ENCODE results near the gene DCTN3. TPM values are rescaled to one million over a fixed set of nuclear protein-coding genes. Genes with fewer than 3 reads are reported as not detected.

DCTN3 gene
- total RNA-seq, 2 experiments from 2014 or later, result 143 to 144 TPM

- no peaks in the 10 kb centered on the region for H3K36me3 Mint-ChIP-seq (ENCODE audit: low read depth)
- peaks cover 5% of the 10 kb centered on the region for H3K4me1 Mint-ChIP-seq
- ChIA-PET POLR2A (no interaction called here), CTCF (interaction anchor here (0.6 to 1.0 kb wide), 2 partner anchors 135 to 1062 kb away, joined by 3 read pairs; no protein-coding TSS in a partner anchor)
- no peak overlapping the region for H3K27ac Mint-ChIP-seq
- no peak overlapping the region for H3K4me3 Mint-ChIP-seq
- DNase-seq, result no peak
- H3K27me3 Mint-ChIP-seq, result peaks cover 76% of the 10 kb centered on the region
- no peaks in the 10 kb centered on the region for H3K9me3 Mint-ChIP-seq
Observed at GRCh38 chr9:34581318-34581717, 39.0 kb downstream of the DCTN3 start.

GRCh38 chr9:34580358-34580757, 39.9 kb downstream of the DCTN3 start:
- H3K36me3 Mint-ChIP-seq (ENCODE audit: low read depth), result no peaks in the 10 kb centered on the region
- ChIA-PET CTCF (interaction anchor here (1.0 kb wide), 1 partner anchor 23 kb away, joined by 4 read pairs; no protein-coding TSS in a partner anchor), POLR2A (no interaction called here)
- no peaks in the 10 kb centered on the region for H3K9me3 Mint-ChIP-seq
- no peak for DNase-seq
- no peak overlapping the region for H3K4me3 Mint-ChIP-seq
- peaks cover 5% of the 10 kb centered on the region for H3K4me1 Mint-ChIP-seq
- peaks cover 73% of the 10 kb centered on the region for H3K27me3 Mint-ChIP-seq
- no peak overlapping the region for H3K27ac Mint-ChIP-seq

GRCh38 chr9:34579808-34580163, 40.5 kb downstream of the DCTN3 start:
- Mint-ChIP-seq H3K4me1 (peaks cover 5% of the 10 kb centered on the region), H3K4me3 (no peak overlapping the region), H3K27me3 (peaks cover 73% of the 10 kb centered on the region), H3K27ac (no peak overlapping the region), H3K36me3 (ENCODE audit: low read depth) (no peaks in the 10 kb centered on the region), H3K9me3 (no peaks in the 10 kb centered on the region)
- no peak for DNase-seq
- ChIA-PET CTCF (interaction anchor here (0.6 to 1.0 kb wide), 3 partner anchors 12 to 350 kb away, joined by 3 to 4 read pairs (median 3); no protein-coding TSS in a partner anchor), POLR2A (interaction anchor here (1.1 kb wide), 1 partner anchor 9 kb away, joined by 4 read pairs; no protein-coding TSS in a partner anchor)

- H3K27me3 Mint-ChIP-seq, result peaks cover 70% of the 10 kb centered on the region
- ChIA-PET POLR2A (interaction anchor here (1.1 kb wide), 1 partner anchor 8 kb away, joined by 4 read pairs; no protein-coding TSS in a partner anchor), CTCF (interaction anchor here (0.6 to 1.0 kb wide), 3 partner anchors 12 to 350 kb away, joined by 3 to 4 read pairs (median 3); no protein-coding TSS in a partner anchor)
- no peaks in the 10 kb centered on the region for H3K9me3 Mint-ChIP-seq
- no peak overlapping the region for H3K27ac Mint-ChIP-seq
- DNase-seq, result no peak
- H3K36me3 Mint-ChIP-seq (ENCODE audit: low read depth), result no peaks in the 10 kb centered on the region
- H3K4me1 Mint-ChIP-seq, result peaks cover 5% of the 10 kb centered on the region
- H3K4me3 Mint-ChIP-seq, result no peak overlapping the region
Observed at GRCh38 chr9:34579104-34579807, 41.0 kb downstream of the DCTN3 start.

GRCh38 chr9:34578241-34579103, 41.8 kb downstream of the DCTN3 start:
- H3K27me3 Mint-ChIP-seq, result peaks cover 68% of the 10 kb centered on the region
- peaks cover 5% of the 10 kb centered on the region for H3K4me1 Mint-ChIP-seq
- H3K4me3 Mint-ChIP-seq, result no peak overlapping the region
- POLR2A ChIA-PET, result no interaction called here
- CTCF ChIA-PET, result no interaction called here
- H3K27ac Mint-ChIP-seq, result no peak overlapping the region
- no peak for DNase-seq
- no peaks in the 10 kb centered on the region for H3K9me3 Mint-ChIP-seq
- no peaks in the 10 kb centered on the region for H3K36me3 Mint-ChIP-seq (ENCODE audit: low read depth)

GRCh38 chr9:34577400-34578240, 42.7 kb downstream of the DCTN3 start:
- DNase-seq, result no peak

GRCh38 chr9:34576597-34577399, 43.5 kb downstream of the DCTN3 start:
- no peaks in the 10 kb centered on the region for H3K9me3 Mint-ChIP-seq
- CTCF ChIA-PET, result interaction anchor here (0.5 kb wide), 1 partner anchor 56 kb away, joined by 3 read pairs; no protein-coding TSS in a partner anchor
- H3K27me3 Mint-ChIP-seq, result peaks cover 57% of the 10 kb centered on the region
- no peak overlapping the region for H3K27ac Mint-ChIP-seq
- H3K4me3 Mint-ChIP-seq, result no peak overlapping the region
- POLR2A ChIA-PET, result no interaction called here
- H3K4me1 Mint-ChIP-seq, result peaks cover 5% of the 10 kb centered on the region
- no peaks in the 10 kb centered on the region for H3K36me3 Mint-ChIP-seq (ENCODE audit: low read depth)
- no peak for DNase-seq

More at GRCh38 chr9:34577400-34578240, 42.7 kb downstream of the DCTN3 start:
- POLR2A ChIA-PET, result no interaction called here
- CTCF ChIA-PET, result no interaction called here
- peaks cover 61% of the 10 kb centered on the region for H3K27me3 Mint-ChIP-seq
- no peak overlapping the region for H3K4me3 Mint-ChIP-seq
- H3K36me3 Mint-ChIP-seq (ENCODE audit: low read depth), result no peaks in the 10 kb centered on the region
- H3K4me1 Mint-ChIP-seq, result peaks cover 5% of the 10 kb centered on the region
- H3K9me3 Mint-ChIP-seq, result no peaks in the 10 kb centered on the region
- no peak overlapping the region for H3K27ac Mint-ChIP-seq

GRCh38 chr9:34575862-34576596, 44.3 kb downstream of the DCTN3 start:
- peaks cover 50% of the 10 kb centered on the region for H3K27me3 Mint-ChIP-seq
- ChIA-PET CTCF (no interaction called here), POLR2A (no interaction called here)
- no peak overlapping the region for H3K27ac Mint-ChIP-seq
- no peak overlapping the region for H3K4me3 Mint-ChIP-seq
- no peak for DNase-seq
- no peaks in the 10 kb centered on the region for H3K9me3 Mint-ChIP-seq
- H3K36me3 Mint-ChIP-seq (ENCODE audit: low read depth), result no peaks in the 10 kb centered on the region
- peaks cover 5% of the 10 kb centered on the region for H3K4me1 Mint-ChIP-seq

GRCh38 chr9:34575241-34575640, 45.1 kb downstream of the DCTN3 start:
- H3K9me3 Mint-ChIP-seq, result no peaks in the 10 kb centered on the region
- no peak overlapping the region for H3K27ac Mint-ChIP-seq
- CTCF ChIA-PET, result no interaction called here
- DNase-seq, result no peak
- H3K27me3 Mint-ChIP-seq, result peaks cover 42% of the 10 kb centered on the region
- no peak overlapping the region for H3K4me3 Mint-ChIP-seq
- POLR2A ChIA-PET, result no interaction called here
- peaks cover 5% of the 10 kb centered on the region for H3K4me1 Mint-ChIP-seq
- H3K36me3 Mint-ChIP-seq (ENCODE audit: low read depth), result no peaks in the 10 kb centered on the region

GRCh38 chr9:34574571-34574970, 45.7 kb downstream of the DCTN3 start:
- CTCF ChIA-PET, result no interaction called here
- Mint-ChIP-seq H3K4me3 (no peak overlapping the region), H3K27me3 (peaks cover 36% of the 10 kb centered on the region), H3K9me3 (no peaks in the 10 kb centered on the region), H3K27ac (no peak overlapping the region), H3K36me3 (ENCODE audit: low read depth) (no peaks in the 10 kb centered on the region), H3K4me1 (peaks cover 5% of the 10 kb centered on the region)
- DNase-seq, result no peak
- POLR2A ChIA-PET, result no interaction called here

GRCh38 chr9:34573599-34574325, 46.5 kb downstream of the DCTN3 start:
- Mint-ChIP-seq H3K4me1 (peaks cover 5% of the 10 kb centered on the region), H3K9me3 (no peaks in the 10 kb centered on the region), H3K36me3 (ENCODE audit: low read depth) (no peaks in the 10 kb centered on the region), H3K27me3 (peaks cover 28% of the 10 kb centered on the region), H3K27ac (no peak overlapping the region), H3K4me3 (no peak overlapping the region)
- CTCF ChIA-PET, result no interaction called here
- DNase-seq, result no peak
- POLR2A ChIA-PET, result no interaction called here
